Parathyroid adenoma (tissue), 2 donors: ENCODE measurements around the gene SLC5A3.
A peak's percentile ranks its signal among the peaks of the same experiment; 100 is the strongest.

Experiments used
- H2AFZ ChIP-seq: fragments of 300-600 bp; sonication (generic); one replicate; pipeline ENCODE4 v1.7.0; 2017; ENCODE audit warnings: antibody characterized with exemption, mild to moderate bottlenecking
- H3K27ac ChIP-seq: fragments of 300-600 bp; sonication (generic); one replicate; pipeline ENCODE4 v1.7.0; 2017
- H3K27me3 ChIP-seq: fragments of 300-600 bp; sonication (generic); one replicate; pipeline ENCODE4 v1.7.0; 2017; ENCODE audit warnings: low read length; ENCODE audit not compliant: control insufficient read depth, insufficient read depth
- H3K36me3 ChIP-seq: fragments of 300-600 bp; sonication (generic); one replicate; pipeline ENCODE4 v1.7.0; 2017; ENCODE audit warnings: low read length; ENCODE audit not compliant: control insufficient read depth, insufficient read depth
- H3K4me1 ChIP-seq: fragments of 300-600 bp; sonication (generic); one replicate; pipeline ENCODE4 v1.7.0; 2017; ENCODE audit warnings: control low read depth
- H3K4me2 ChIP-seq: fragments of 300-600 bp; sonication (generic); one replicate; pipeline ENCODE4 v1.7.0; 2017; ENCODE audit warnings: low read length
- H3K4me3 ChIP-seq: fragments of 300-600 bp; sonication (generic); one replicate; pipeline ENCODE4 v1.7.0; 2017; ENCODE audit warnings: low read depth, low read length
- H3K79me2 ChIP-seq: fragments of 300-600 bp; sonication (generic); one replicate; pipeline ENCODE4 v1.7.0; 2017; ENCODE audit warnings: control low read depth
- H3K9ac ChIP-seq: fragments of 300-600 bp; sonication (generic); one replicate; pipeline ENCODE4 v1.7.0; 2017; ENCODE audit warnings: mild to moderate bottlenecking
- H3K9me3 ChIP-seq: fragments of 300-600 bp; sonication (generic); one replicate; pipeline ENCODE4 v1.7.0; 2017; ENCODE audit warnings: low read length; ENCODE audit not compliant: control insufficient read depth
- TF ChIP-seq, protein P1 (sequence below): fragments of 300-600 bp; sonication (generic); IDR thresholded peaks from one replicate; pipeline ENCODE4 v1.7.0; 2017; ENCODE audit warnings: antibody characterized with exemption, mild to moderate bottlenecking
- donor health status: primary hyperparathyroidism.

SLC5A3 gene

GRCh38 chr21:34073749-34074282 lies 438 bp downstream of the SLC5A3 start:
- H3K27me3 ChIP-seq = no peaks in the 10 kb centered on the region
- H3K9me3 ChIP-seq = no peaks in the 10 kb centered on the region
- H3K27ac ChIP-seq = no peak overlapping the region
- H3K36me3 ChIP-seq = no peaks in the 10 kb centered on the region
- peaks cover 3% of the 10 kb centered on the region for H3K4me1 ChIP-seq
- H3K4me3 ChIP-seq = peak overlapping the region; percentile 72
- H2AFZ ChIP-seq = peak overlapping the region; percentile 70
- TF ChIP-seq, protein P1, sequence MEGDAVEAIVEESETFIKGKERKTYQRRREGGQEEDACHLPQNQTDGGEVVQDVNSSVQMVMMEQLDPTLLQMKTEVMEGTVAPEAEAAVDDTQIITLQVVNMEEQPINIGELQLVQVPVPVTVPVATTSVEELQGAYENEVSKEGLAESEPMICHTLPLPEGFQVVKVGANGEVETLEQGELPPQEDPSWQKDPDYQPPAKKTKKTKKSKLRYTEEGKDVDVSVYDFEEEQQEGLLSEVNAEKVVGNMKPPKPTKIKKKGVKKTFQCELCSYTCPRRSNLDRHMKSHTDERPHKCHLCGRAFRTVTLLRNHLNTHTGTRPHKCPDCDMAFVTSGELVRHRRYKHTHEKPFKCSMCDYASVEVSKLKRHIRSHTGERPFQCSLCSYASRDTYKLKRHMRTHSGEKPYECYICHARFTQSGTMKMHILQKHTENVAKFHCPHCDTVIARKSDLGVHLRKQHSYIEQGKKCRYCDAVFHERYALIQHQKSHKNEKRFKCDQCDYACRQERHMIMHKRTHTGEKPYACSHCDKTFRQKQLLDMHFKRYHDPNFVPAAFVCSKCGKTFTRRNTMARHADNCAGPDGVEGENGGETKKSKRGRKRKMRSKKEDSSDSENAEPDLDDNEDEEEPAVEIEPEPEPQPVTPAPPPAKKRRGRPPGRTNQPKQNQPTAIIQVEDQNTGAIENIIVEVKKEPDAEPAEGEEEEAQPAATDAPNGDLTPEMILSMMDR = no peak
- no peaks in the 10 kb centered on the region for H3K79me2 ChIP-seq
- H3K4me2 ChIP-seq = peak overlapping the region; percentile 93
- no peak overlapping the region for H3K9ac ChIP-seq

DNA sequence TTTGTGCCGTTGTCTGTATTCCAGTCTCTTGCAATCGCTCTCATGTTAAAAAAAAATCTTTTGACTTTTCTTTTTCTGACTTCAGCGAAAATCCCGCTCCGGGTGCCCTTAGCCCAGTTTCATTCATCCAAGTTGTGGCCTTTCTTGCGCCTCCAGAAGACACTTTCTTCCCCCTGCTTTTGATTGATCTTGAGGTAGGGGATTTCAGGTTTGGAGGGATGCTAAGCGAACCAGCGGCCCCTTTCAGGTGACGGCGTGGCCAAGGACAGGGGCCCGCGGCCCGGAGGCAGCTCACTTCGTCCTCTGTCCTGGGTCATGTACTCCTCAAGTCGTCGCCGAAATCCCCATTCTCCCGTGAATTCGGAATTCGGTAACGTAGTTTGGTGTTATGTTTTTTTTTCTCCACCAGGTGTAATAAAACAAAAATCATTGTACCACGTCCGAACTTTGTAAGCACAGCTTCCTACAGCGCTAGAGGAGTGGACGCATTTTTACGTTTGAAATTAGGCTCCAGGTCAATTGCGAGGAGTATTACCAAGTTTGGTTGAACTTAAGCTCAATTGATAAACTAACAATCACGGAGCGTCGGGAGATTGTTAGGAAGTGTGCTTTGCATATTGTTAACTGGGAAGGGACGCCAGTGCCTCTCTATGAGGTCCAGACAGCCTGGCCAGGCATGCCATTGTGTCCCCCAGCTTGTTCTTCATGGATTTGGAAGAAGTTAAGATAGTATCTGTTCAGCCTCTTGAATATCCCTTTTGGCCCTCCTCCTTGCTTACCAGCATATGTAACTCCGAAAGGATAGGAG lies 1.1 kb downstream of the SLC5A3 start:
- Histone ChIP-seq H3K27ac (peak overlapping the region; percentile 36), H3K4me1 (peaks cover 3% of the 10 kb centered on the region), H3K4me3 (peak overlapping the region; percentile 72), H3K36me3 (no peaks in the 10 kb centered on the region), H3K9me3 (no peaks in the 10 kb centered on the region), H3K4me2 (peak overlapping the region; percentile 93), H3K27me3 (no peaks in the 10 kb centered on the region), H3K79me2 (no peaks in the 10 kb centered on the region), H2AFZ (peak overlapping the region; percentile 20), H3K9ac (no peak overlapping the region)
- TF ChIP-seq, protein P1 = no peak

- TF ChIP-seq, protein P1 = no peak
- Histone ChIP-seq H3K27me3 (no peaks in the 10 kb centered on the region), H3K4me3 (peak overlapping the region; percentile 72), H3K36me3 (no peaks in the 10 kb centered on the region), H2AFZ (no peak overlapping the region), H3K9ac (no peak overlapping the region), H3K4me1 (peaks cover 3% of the 10 kb centered on the region), H3K79me2 (no peaks in the 10 kb centered on the region), H3K4me2 (peak overlapping the region; percentile 93), H3K9me3 (no peaks in the 10 kb centered on the region), H3K27ac (no peak overlapping the region)
These were observed 1.7 kb downstream of the SLC5A3 start for GRCh38 chr21:34075091-34075425.

DNA sequence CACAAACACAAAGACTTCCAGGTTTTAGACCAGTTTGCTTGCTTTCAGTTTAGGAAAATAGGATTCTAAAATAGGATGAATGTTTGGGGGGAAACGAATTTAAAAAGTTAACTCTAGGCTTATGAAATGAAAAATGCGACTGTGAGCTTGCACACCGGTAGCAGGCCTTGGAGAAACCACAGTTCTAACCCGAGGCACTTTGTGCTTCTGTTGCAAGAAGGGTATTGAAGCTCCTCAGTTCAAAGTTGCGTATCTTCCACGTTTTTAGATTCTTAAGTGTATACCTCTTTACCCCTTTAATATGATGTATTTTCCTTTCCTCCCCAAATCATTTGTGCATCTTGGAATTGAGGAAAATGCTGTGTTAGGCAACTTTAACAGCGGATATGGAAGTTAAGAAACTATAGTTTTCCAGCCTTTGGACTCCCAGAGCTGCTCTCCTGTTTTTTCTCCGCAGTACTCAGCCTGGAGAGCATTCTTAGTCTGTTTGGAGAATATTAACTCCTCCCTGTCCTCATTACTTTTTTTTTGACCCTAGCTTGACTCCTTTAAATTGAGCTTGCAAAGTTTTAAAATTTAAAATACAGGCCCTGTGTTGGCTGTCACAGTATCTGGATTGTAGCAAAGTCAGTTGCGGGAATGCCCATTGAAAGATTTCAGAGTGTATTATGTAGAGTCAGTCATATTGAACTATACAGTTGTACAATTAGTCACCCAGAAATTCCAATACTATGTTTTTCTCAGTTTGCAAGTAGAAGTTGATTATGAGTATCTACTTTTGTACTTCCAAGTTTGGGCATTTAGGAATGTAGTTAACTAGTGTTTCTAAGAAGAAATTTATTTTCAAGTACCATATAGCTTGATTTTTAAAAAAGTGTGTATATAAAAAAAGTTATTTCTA lies 2.6 kb downstream of the SLC5A3 start:
- H3K4me1 ChIP-seq = peaks cover 3% of the 10 kb centered on the region
- H3K4me3 ChIP-seq = no peak overlapping the region
- TF ChIP-seq, protein P1 = no peak
- peaks cover 8% of the 10 kb centered on the region for H3K79me2 ChIP-seq
- H3K27ac ChIP-seq = no peak overlapping the region
- H3K4me2 ChIP-seq = no peak overlapping the region
- no peak overlapping the region for H2AFZ ChIP-seq
- H3K36me3 ChIP-seq = no peaks in the 10 kb centered on the region
- no peaks in the 10 kb centered on the region for H3K9me3 ChIP-seq
- H3K27me3 ChIP-seq = no peaks in the 10 kb centered on the region
- no peak overlapping the region for H3K9ac ChIP-seq
